ENCODE data around the gene P2RX1. TPM values are rescaled to one million over a fixed set of nuclear protein-coding genes. Genes with fewer than 3 reads are reported as not detected.

Gene P2RX1
- total RNA-seq, 1 experiment from 2014 or later, result not detected

DNA sequence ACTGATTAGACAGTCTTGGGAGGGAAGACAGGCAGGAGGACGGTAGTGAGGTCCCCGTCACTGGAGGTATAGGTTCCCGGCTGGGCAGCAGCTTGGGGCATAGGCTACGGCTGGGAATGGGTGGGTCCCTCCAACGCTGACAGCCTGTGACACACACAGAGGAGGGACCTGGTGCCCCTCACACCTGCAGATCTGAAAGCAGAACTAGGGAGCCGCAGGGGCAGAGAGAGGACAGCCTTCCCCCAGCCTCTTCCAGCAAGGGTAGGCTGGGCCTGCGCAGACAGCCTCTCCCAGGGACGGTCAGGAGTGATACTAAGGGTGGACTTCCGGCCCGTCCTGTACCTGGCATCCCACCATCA, 2.0 kb downstream of the P2RX1 start:
- Histone ChIP-seq H3K23me2 (ENCODE audit: insufficient read length, low read depth, low read length, poor library complexity, severe bottlenecking) (no peaks in the 10 kb centered on the region), H3K79me1 (ENCODE audit: insufficient read depth, low read depth, low read length, poor library complexity, severe bottlenecking) (no peaks in the 10 kb centered on the region), H3K23ac (ENCODE audit: insufficient read length, low read depth, low read length) (no peak overlapping the region), H4K8ac (replicated peaks; ENCODE audit: insufficient read length, low read depth, low read length) (no peak overlapping the region), H2BK5ac (ENCODE audit: insufficient read length, low read length) (no peak overlapping the region), H3K9me3 (ENCODE audit: control insufficient read depth, low read depth, low read length) (no peaks in the 10 kb centered on the region), H3T11ph (ENCODE audit: low read length) (no peak overlapping the region), H3K27me3 (ENCODE audit: insufficient read depth, low read length) (no peaks in the 10 kb centered on the region), H3K4ac (ENCODE audit: low read depth, low read length) (no peak overlapping the region), H2AFZ (ENCODE audit: low read length) (no peak overlapping the region), H3K4me1 (ENCODE audit: insufficient read depth, low read length) (no peaks in the 10 kb centered on the region), H2BK15ac (ENCODE audit: low read depth, low read length) (no peak overlapping the region), H4K5ac (ENCODE audit: insufficient read length, low read depth, low read length) (no peak overlapping the region), H3K9ac (ENCODE audit: extremely low read depth, insufficient read length, low read length) (no peak overlapping the region), H2BK120ac (ENCODE audit: low read depth, low read length, poor library complexity, severe bottlenecking) (no peak overlapping the region), H3K79me2 (ENCODE audit: insufficient read depth, low read length) (no peaks in the 10 kb centered on the region), H3K4me2 (ENCODE audit: insufficient read depth, insufficient read length, low read length) (no peak overlapping the region), H4K20me1 (ENCODE audit: control insufficient read depth, insufficient read depth, insufficient read length) (no peaks in the 10 kb centered on the region), H2BK20ac (ENCODE audit: low read depth, low read length, poor library complexity, severe bottlenecking) (no peak overlapping the region), H3K14ac (ENCODE audit: insufficient read depth, low read length) (no peak overlapping the region), H2AK5ac (ENCODE audit: insufficient read length, low read length) (no peak overlapping the region), H4K91ac (ENCODE audit: insufficient read length, low read depth, low read length) (no peak overlapping the region), H3K18ac (ENCODE audit: insufficient read length, low read depth, low read length) (no peak overlapping the region), H3K56ac (ENCODE audit: insufficient read length, low read depth, low read length) (no peak overlapping the region), H3K27ac (ENCODE audit: insufficient read length, low read depth, low read length) (no peak overlapping the region), H2BK12ac (ENCODE audit: insufficient read length, low read depth, low read length) (no peak overlapping the region)
- TF ChIP-seq, protein P1, sequence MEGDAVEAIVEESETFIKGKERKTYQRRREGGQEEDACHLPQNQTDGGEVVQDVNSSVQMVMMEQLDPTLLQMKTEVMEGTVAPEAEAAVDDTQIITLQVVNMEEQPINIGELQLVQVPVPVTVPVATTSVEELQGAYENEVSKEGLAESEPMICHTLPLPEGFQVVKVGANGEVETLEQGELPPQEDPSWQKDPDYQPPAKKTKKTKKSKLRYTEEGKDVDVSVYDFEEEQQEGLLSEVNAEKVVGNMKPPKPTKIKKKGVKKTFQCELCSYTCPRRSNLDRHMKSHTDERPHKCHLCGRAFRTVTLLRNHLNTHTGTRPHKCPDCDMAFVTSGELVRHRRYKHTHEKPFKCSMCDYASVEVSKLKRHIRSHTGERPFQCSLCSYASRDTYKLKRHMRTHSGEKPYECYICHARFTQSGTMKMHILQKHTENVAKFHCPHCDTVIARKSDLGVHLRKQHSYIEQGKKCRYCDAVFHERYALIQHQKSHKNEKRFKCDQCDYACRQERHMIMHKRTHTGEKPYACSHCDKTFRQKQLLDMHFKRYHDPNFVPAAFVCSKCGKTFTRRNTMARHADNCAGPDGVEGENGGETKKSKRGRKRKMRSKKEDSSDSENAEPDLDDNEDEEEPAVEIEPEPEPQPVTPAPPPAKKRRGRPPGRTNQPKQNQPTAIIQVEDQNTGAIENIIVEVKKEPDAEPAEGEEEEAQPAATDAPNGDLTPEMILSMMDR (conservative IDR thresholded peaks at IDR 0.05), result no peak
- no peak for DNase-seq
- peaks cover 4 to 11% of the 10 kb centered on the region in 2 experiments; a peak in 3 of 4 replicates for H3K4me1 Mint-ChIP-seq
- no peak overlapping the region for H3K27ac Mint-ChIP-seq
- peaks cover 4% of the 10 kb centered on the region; the same call in 1 of the 2 replicates for H3K27me3 Mint-ChIP-seq (ENCODE audit: low read depth)
- H3K9me3 Mint-ChIP-seq, result peaks cover 0 to 3% of the 10 kb centered on the region in 2 experiments; a peak in 2 of 5 replicates
- H3K36me3 Mint-ChIP-seq (ENCODE audit: insufficient read depth in 1 of 3, low read depth in 3 of 3), result no peaks in the 10 kb centered on the region
- H3K4me3 Mint-ChIP-seq, result no peak overlapping the region
- no CpG with 5 or more reads among the region's 10 CpGs for WGBS (ENCODE audit: extremely low coverage, insufficient read length, low lambda C conversion rate)
